PFSK-1 (cell line): ENCODE results near the gene ENG.

Experiments used
- FOXP2 ChIP-seq: optimal IDR thresholded peaks from 2 replicates; pipeline ENCODE3; 2011; ENCODE audit warnings: borderline replicate concordance, control low read depth, inconsistent platforms; ENCODE audit not compliant: insufficient read depth; ENCODE audit errors: extremely low read length, extremely low read depth
- POLR2AphosphoS5 ChIP-seq: IDR thresholded peaks from 2 replicates; pipeline ENCODE4 v1.6.1; 2012; ENCODE audit warnings: low read depth, mild to moderate bottlenecking, control low read depth, low read length, moderate library complexity
- REST ChIP-seq, 2 experiments: IDR thresholded peaks; 2 replicates each; pipeline versions ENCODE4 v1.6.1 to v1.8.0; 2011 to 2012; ENCODE audit warnings: low read depth in 2 of 2, low read length in 2 of 2, control low read depth in 1 of 2, inconsistent platforms in 1 of 2, mild to moderate bottlenecking in 1 of 2, moderate library complexity in 1 of 2; ENCODE audit not compliant: insufficient read depth in 1 of 2
- SIN3A ChIP-seq: IDR thresholded peaks from 2 replicates; pipeline ENCODE4 v1.6.1; 2012; ENCODE audit warnings: mild to moderate bottlenecking, low read length, moderate library complexity, borderline replicate concordance; ENCODE audit not compliant: insufficient read depth
- TAF1 ChIP-seq: IDR thresholded peaks from 2 replicates; pipeline ENCODE4 v1.6.1; 2012; ENCODE audit warnings: low read length, control low read depth, borderline replicate concordance; ENCODE audit not compliant: insufficient read depth

Gene ENG

GRCh38 chr9:127780126-127780885, 74.2 kb downstream of the ENG start:
- TF ChIP-seq POLR2AphosphoS5 = no peak
- TF ChIP-seq FOXP2 = no peak
- TF ChIP-seq REST (IDR thresholded peaks at IDR 0.05; ENCODE audit: insufficient read depth in 1 of 2, low read depth in 2 of 2, low read length in 2 of 2) = no peak
- no peak for TF ChIP-seq SIN3A
- no peak for TF ChIP-seq TAF1

GRCh38 chr9:127779136-127779981, 75.1 kb downstream of the ENG start:
- TF ChIP-seq FOXP2 = no peak
- no peak for TF ChIP-seq TAF1

- TF ChIP-seq SIN3A (no peak), TAF1 (no peak), REST (IDR thresholded peaks at IDR 0.05; ENCODE audit: insufficient read depth in 1 of 2, low read depth in 2 of 2, low read length in 2 of 2) (no peak), FOXP2 (no peak), POLR2AphosphoS5 (no peak)
Observed at GRCh38 chr9:127778280-127779135, 76.0 kb downstream of the ENG start, which contains the start of gene SH2D3C. Gene SH2D3C, minus strand, starts transcription at chr9:127778666. Its CDS starts 39 bp downstream, at chr9:127778627.

GRCh38 chr9:127777368-127777980, 77.0 kb downstream of the ENG start:
- TF ChIP-seq SIN3A (no peak), POLR2AphosphoS5 (no peak), FOXP2 (no peak), REST (IDR thresholded peaks at IDR 0.05; ENCODE audit: insufficient read depth in 1 of 2, low read depth in 2 of 2, low read length in 2 of 2) (no peak), TAF1 (no peak)

GRCh38 chr9:127776924-127777289, 77.6 kb downstream of the ENG start:
- TF ChIP-seq SIN3A (no peak), TAF1 (no peak), POLR2AphosphoS5 (no peak), FOXP2 (no peak), REST (IDR thresholded peaks at IDR 0.05; ENCODE audit: insufficient read depth in 1 of 2, low read depth in 2 of 2, low read length in 2 of 2) (no peak)
